ENCODE data around the gene LRP5. TPM values are rescaled to one million over a fixed set of nuclear protein-coding genes. Genes with fewer than 3 reads are reported as not detected.
A peak's percentile ranks its signal among the peaks of the same experiment; 100 is the strongest.

Gene LRP5
- total and polyA plus RNA-seq, 9 of the 15 experiments (the other 6 are each of a cell fraction or from before 2014, with no cell fraction given), result 0.48 to 44.2 (median 13.5) TPM

DNA sequence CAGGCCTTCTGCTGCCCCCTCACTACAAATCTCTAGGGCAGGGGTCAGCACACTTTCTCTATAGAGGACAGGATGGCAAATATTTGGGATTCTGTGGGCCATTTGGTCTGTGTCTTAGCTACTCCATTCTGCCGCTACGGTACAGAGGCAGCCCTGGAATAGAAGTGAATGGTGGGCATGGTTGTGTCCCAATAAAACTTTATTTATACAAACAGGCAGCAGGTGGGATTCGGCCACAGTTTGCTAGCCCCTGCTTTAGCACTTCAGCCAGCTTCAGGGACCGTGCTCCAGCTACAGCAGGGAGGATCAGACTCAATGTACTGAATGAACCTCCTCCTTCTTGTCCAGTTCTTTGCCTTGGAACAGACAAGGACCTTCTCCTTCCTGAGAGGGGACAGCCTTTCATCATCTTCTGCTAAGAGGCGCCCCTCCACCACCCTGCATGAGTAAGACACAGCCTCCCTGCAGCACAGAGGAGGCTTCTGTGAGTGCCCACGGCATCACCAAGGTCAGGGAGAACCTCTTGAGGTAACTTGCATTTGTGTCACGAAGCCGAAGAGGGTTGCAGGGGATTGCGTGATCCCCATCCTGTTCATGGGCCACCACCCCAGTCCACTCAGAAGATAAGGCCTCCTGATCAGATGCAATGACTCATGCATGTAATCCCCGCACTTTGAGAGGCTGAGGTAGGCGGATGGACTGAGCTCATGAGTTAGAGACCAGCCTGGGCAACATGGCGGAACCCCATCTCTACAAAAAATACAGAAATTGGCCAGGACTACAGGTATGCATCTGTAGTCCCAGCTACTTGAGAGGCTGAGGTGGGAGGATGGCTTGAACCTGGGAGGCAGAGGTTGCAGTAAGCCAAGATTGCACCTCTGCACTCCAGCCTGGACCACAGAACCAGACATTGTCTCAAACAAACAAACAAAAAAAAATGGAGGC lies 45.2 kb upstream of the LRP5 start:
- DNase-seq (ENCODE audit: extremely low read depth in 1 of 4, low spot score in 3 of 4) (peak in 3 of 4 experiments; percentile 28 to 70 (median 47)), FAIRE-seq (no peak), ATAC-seq (peak; percentile 42)
- H2AFZ ChIP-seq (ENCODE audit: low read depth, low read length), result no peak overlapping the region
- H3K4me3 ChIP-seq, result no peak overlapping the region
- peak overlapping the region; percentile 35; the same call in 1 of the 2 replicates for H3K4me2 ChIP-seq (ENCODE audit: insufficient read depth, low read length)
- peaks cover 75% of the 10 kb centered on the region; the same call in 2 of the 3 replicates for H3K36me3 ChIP-seq (ENCODE audit: control insufficient read depth, insufficient read depth, low read length)
- CTCF ChIA-PET (ENCODE audit: low intra/inter-chr PET ratio), result no interaction called here
- peaks cover 6% of the 10 kb centered on the region for H3K9me1 ChIP-seq (ENCODE audit: control insufficient read depth, insufficient read depth, low read length)
- no TSS peak for BruUV-seq (replicated peaks)
- WGBS (ENCODE audit: insufficient coverage, low coverage, missing lambda C conversion rate), result 43% methylated on average over 11 of the region's 12 CpGs
- no peaks in the 10 kb centered on the region for H3K27me3 ChIP-seq (ENCODE audit: control insufficient read depth in 2 of 2, insufficient read depth in 2 of 2, low read length in 2 of 2)
- no peaks in the 10 kb centered on the region for H3K9me3 ChIP-seq (replicated peaks; ENCODE audit: control insufficient read depth, insufficient read depth, low read depth, low read length)
- in situ Hi-C loops (cut with MboI), result no loop called here
- intact Hi-C loops (cut with micrococcal nuclease), result no loop called here
- peaks cover 39% of the 10 kb centered on the region for H3K79me2 ChIP-seq (ENCODE audit: control insufficient read depth, insufficient read depth, low read length)
- H3K4me1 ChIP-seq (replicated peaks in 1 of 2; ENCODE audit: control insufficient read depth in 2 of 2, insufficient read depth in 2 of 2, low read length in 2 of 2), result peaks cover 20 to 34% of the 10 kb centered on the region in 2 experiments
- POLR2A ChIA-PET, result interaction anchor here (0.7 to 3.2 kb wide), 2 partner anchors 10 to 29 kb away, joined by 3 to 10 read pairs; no protein-coding TSS in a partner anchor
- H3K27ac ChIP-seq (ENCODE audit: extremely low read depth, low read depth, low read length), result peak overlapping the region; percentile 77; the same call in 2 of the 3 replicates
- H3K9ac ChIP-seq (ENCODE audit: insufficient read depth in 1 of 2, low read depth in 2 of 2, low read length in 2 of 2), result peak overlapping the region in 1 of 2 experiments; percentile 32; a peak in 2 of 4 replicates
- no peaks in the 10 kb centered on the region for H4K20me1 ChIP-seq (replicated peaks; ENCODE audit: control insufficient read depth, insufficient read depth, low read length)
- no peak for TF ChIP-seq ZNF224 (CRISPR knock-in tag; IDR thresholded peaks at IDR 0.05)
- TF ChIP-seq, protein P1, sequence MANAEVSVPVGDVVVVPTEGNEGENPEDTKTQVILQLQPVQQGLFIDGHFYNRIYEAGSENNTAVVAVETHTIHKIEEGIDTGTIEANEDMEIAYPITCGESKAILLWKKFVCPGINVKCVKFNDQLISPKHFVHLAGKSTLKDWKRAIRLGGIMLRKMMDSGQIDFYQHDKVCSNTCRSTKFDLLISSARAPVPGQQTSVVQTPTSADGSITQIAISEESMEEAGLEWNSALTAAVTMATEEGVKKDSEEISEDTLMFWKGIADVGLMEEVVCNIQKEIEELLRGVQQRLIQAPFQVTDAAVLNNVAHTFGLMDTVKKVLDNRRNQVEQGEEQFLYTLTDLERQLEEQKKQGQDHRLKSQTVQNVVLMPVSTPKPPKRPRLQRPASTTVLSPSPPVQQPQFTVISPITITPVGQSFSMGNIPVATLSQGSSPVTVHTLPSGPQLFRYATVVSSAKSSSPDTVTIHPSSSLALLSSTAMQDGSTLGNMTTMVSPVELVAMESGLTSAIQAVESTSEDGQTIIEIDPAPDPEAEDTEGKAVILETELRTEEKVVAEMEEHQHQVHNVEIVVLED (CRISPR knock-in tag; IDR thresholded peaks at IDR 0.05), result peak; percentile 49; the same call in 1 of the 2 replicates
- peak; percentile 97 for TF ChIP-seq ZNF197 (CRISPR knock-in tag; IDR thresholded peaks at IDR 0.05; ENCODE audit: low read depth)
- TF ChIP-seq E2F3 (CRISPR knock-in tag; IDR thresholded peaks at IDR 0.05), result peak; percentile 71
- no peak for TF ChIP-seq ZNF551 (CRISPR knock-in tag; IDR thresholded peaks at IDR 0.05)
- TF ChIP-seq, protein P2, sequence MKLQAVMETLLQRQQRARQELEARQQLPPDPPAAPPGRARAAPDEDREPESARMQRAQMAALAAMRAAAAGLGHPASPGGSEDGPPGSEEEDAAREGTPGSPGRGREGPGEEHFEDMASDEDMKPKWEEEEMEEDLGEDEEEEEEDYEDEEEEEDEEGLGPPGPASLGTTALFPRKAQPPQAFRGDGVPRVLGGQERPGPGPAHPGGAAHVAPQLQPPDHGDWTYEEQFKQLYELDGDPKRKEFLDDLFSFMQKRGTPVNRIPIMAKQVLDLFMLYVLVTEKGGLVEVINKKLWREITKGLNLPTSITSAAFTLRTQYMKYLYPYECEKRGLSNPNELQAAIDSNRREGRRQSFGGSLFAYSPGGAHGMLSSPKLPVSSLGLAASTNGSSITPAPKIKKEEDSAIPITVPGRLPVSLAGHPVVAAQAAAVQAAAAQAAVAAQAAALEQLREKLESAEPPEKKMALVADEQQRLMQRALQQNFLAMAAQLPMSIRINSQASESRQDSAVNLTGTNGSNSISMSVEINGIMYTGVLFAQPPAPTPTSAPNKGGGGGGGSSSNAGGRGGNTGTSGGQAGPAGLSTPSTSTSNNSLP (IDR thresholded peaks at IDR 0.05; ENCODE audit: borderline replicate concordance, low read depth, low read length), result peak; percentile 58; the same call in 1 of the 2 replicates
- TF ChIP-seq MECOM (CRISPR knock-in tag; IDR thresholded peaks at IDR 0.05), result peak; percentile 80
- TF ChIP-seq BCL6 (CRISPR knock-in tag; IDR thresholded peaks at IDR 0.05), result peak; percentile 57; the same call in 1 of the 2 replicates
- TF ChIP-seq RNF2 (IDR thresholded peaks at IDR 0.05), result peak; percentile 77; the same call in 1 of the 2 replicates
- peak; percentile 64; the same call in 1 of the 2 replicates for TF ChIP-seq SMARCC2 (IDR thresholded peaks at IDR 0.05; ENCODE audit: low read depth)
- no peak for TF ChIP-seq EZH2 (IDR thresholded peaks at IDR 0.05; ENCODE audit: borderline replicate concordance, low read depth, low read length)
- TF ChIP-seq, protein P3, sequence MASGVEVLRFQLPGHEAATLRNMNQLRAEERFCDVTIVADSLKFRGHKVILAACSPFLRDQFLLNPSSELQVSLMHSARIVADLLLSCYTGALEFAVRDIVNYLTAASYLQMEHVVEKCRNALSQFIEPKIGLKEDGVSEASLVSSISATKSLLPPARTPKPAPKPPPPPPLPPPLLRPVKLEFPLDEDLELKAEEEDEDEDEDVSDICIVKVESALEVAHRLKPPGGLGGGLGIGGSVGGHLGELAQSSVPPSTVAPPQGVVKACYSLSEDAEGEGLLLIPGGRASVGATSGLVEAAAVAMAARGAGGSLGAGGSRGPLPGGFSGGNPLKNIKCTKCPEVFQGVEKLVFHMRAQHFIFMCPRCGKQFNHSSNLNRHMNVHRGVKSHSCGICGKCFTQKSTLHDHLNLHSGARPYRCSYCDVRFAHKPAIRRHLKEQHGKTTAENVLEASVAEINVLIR (CRISPR knock-in tag; IDR thresholded peaks at IDR 0.05), result no peak; the same call in 1 of the 2 replicates
- TF ChIP-seq NCOR1 (IDR thresholded peaks at IDR 0.05), result 0 out of 2 replicates have a peak, but pooled peaks have one; percentile 14
- no peak for TF ChIP-seq MCM3 (IDR thresholded peaks at IDR 0.05)
- peak; percentile 92 for TF ChIP-seq FOXJ2 (tag; IDR thresholded peaks at IDR 0.05)
- no peak; the same call in 1 of the 2 replicates for TF ChIP-seq NR2C1 (IDR thresholded peaks at IDR 0.05)
- TF ChIP-seq NR2C1 (tag; IDR thresholded peaks at IDR 0.05), result peak; percentile 86
- no peak for TF ChIP-seq ZNF124 (CRISPR knock-in tag; IDR thresholded peaks at IDR 0.05)
- TF ChIP-seq PYGO2 (tag; IDR thresholded peaks at IDR 0.05), result 0 out of 2 replicates have a peak, but pooled peaks have one; percentile 3

Measured in K562 (cell line).